Trophoblast cell (in vitro differentiated cells and primary cell): ENCODE results near the gene LRRC18.

Source experiments
- DNase-seq, 2 donors: peaks; one replicate each; pipeline ENCODE4 v3.0.0-alpha.2; 2016
- H2AFZ ChIP-seq: 2 replicates; pipeline ENCODE4 v1.6.1; 2013; ENCODE audit warnings: low read length, moderate library complexity, mild to moderate bottlenecking; ENCODE audit not compliant: insufficient read depth, poor library complexity
- H2AK5ac ChIP-seq: 2 replicates; pipeline ENCODE4 v1.6.1; 2013; ENCODE audit warnings: mild to moderate bottlenecking, low read length
- H2BK120ac ChIP-seq: 2 replicates; pipeline ENCODE4 v1.6.1; 2013; ENCODE audit warnings: low read length, mild to moderate bottlenecking, moderate library complexity; ENCODE audit not compliant: insufficient read depth, poor library complexity
- H2BK12ac ChIP-seq: 2 replicates; pipeline ENCODE4 v1.6.1; 2013; ENCODE audit warnings: mild to moderate bottlenecking, low read length, moderate library complexity
- H2BK5ac ChIP-seq: 2 replicates; pipeline ENCODE4 v1.6.1; 2013; ENCODE audit warnings: low read length, low read depth, moderate library complexity, mild to moderate bottlenecking; ENCODE audit not compliant: poor library complexity
- H3K14ac ChIP-seq: 2 replicates; pipeline ENCODE4 v1.6.1; 2013; ENCODE audit warnings: mild to moderate bottlenecking, low read length
- H3K18ac ChIP-seq: 2 replicates; pipeline ENCODE4 v1.6.1; 2013; ENCODE audit warnings: mild to moderate bottlenecking, low read length
- H3K23ac ChIP-seq: 2 replicates; pipeline ENCODE4 v1.6.1; 2013; ENCODE audit warnings: low read length
- H3K27ac ChIP-seq: 2 replicates; pipeline ENCODE4 v1.5.1; 2013; ENCODE audit warnings: low read depth, mild to moderate bottlenecking, inconsistent platforms, low read length, moderate library complexity
- H3K27me3 ChIP-seq: 2 replicates; pipeline ENCODE4 v1.6.1; 2013; ENCODE audit warnings: inconsistent platforms, mild to moderate bottlenecking, low read length, moderate library complexity; ENCODE audit not compliant: insufficient read depth
- H3K36me3 ChIP-seq, 2 experiments: 1 replicate in 1 of 2; 2 replicates in 1 of 2; pipeline ENCODE4 v1.6.1; 2013; ENCODE audit warnings: low read length in 2 of 2, mild to moderate bottlenecking in 2 of 2, moderate library complexity in 1 of 2; ENCODE audit not compliant: insufficient read depth in 2 of 2, control insufficient read depth in 1 of 2
- H3K4ac ChIP-seq: 2 replicates; pipeline ENCODE4 v1.6.1; 2013; ENCODE audit warnings: low read depth, mild to moderate bottlenecking, low read length, moderate library complexity
- H3K4me1 ChIP-seq, 2 experiments: 1 replicate in 1 of 2; 2 replicates in 1 of 2; pipeline ENCODE4 v1.6.1; 2013; ENCODE audit warnings: low read length in 2 of 2, mild to moderate bottlenecking in 2 of 2, moderate library complexity in 1 of 2; ENCODE audit not compliant: insufficient read depth in 2 of 2, control insufficient read depth in 1 of 2
- H3K4me2 ChIP-seq: 2 replicates; pipeline ENCODE4 v1.6.1; 2013; ENCODE audit warnings: inconsistent platforms, mild to moderate bottlenecking, low read length, moderate library complexity
- H3K4me3 ChIP-seq: 2 replicates; pipeline ENCODE4 v1.5.1; 2013; ENCODE audit warnings: mild to moderate bottlenecking, low read depth, low read length, inconsistent platforms
- H3K79me1 ChIP-seq: one replicate; pipeline ENCODE4 v1.6.1; 2013; ENCODE audit warnings: low read length
- H3K79me2 ChIP-seq: 2 replicates; pipeline ENCODE4 v1.6.1; 2013; ENCODE audit warnings: low read length, mild to moderate bottlenecking; ENCODE audit not compliant: control insufficient read depth, insufficient read depth, poor library complexity
- H3K9ac ChIP-seq: 2 replicates; pipeline ENCODE4 v1.6.1; 2013; ENCODE audit warnings: mild to moderate bottlenecking, low read length
- H3K9me3 ChIP-seq: 2 replicates; pipeline ENCODE4 v1.6.1; 2013; ENCODE audit warnings: low read depth, mild to moderate bottlenecking, control low read depth, inconsistent platforms, low read length; ENCODE audit not compliant: insufficient read depth
- H4K12ac ChIP-seq: 2 replicates; pipeline ENCODE4 v1.6.1; 2013; ENCODE audit warnings: low read depth, mild to moderate bottlenecking, low read length, moderate library complexity
- H4K8ac ChIP-seq: 2 replicates; pipeline ENCODE4 v1.6.1; 2013; ENCODE audit warnings: low read depth, mild to moderate bottlenecking, low read length, moderate library complexity
- H4K91ac ChIP-seq: one replicate; pipeline ENCODE4 v1.6.1; 2013; ENCODE audit warnings: low read depth, mild to moderate bottlenecking, low read length, moderate library complexity
- WGBS: extraction: QIAGEN DNeasy Blood & Tissue Kit; methylation state at CpG from one replicate; pipeline ENCODE4 v1.1.7; 2013; ENCODE audit warnings: missing lambda C conversion rate; ENCODE audit not compliant: insufficient read length, insufficient coverage; ENCODE audit errors: extremely low coverage; 5-methylcytosine and 5-hydroxymethylcytosine counted together

The LRRC18 gene

DNA sequence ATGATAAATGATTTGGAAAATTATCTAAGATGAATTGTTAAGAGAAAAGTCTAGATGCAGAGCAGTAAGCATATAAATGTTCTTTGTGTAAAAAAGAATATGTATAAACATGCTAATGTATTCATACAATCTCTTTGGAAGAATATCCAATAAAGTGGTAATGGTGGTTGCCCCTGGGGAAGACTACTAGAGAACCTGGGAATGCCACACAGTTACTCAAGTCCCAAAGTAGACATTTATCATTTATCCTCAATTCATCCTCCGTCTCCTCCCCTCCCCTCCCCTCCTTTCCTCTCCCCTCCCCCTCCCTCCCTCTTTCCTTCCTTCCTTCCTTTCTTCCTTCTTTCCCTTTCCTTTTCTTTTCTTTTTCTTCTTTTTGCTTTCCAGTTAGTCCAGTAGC is 51.7 kb downstream of the LRRC18 start:
- H4K8ac ChIP-seq = no peak overlapping the region
- H3K27ac ChIP-seq = no peak overlapping the region
- 100% methylated on average over 1 of the region's 1 CpG for WGBS
- H2AK5ac ChIP-seq = no peak overlapping the region
- H3K4me3 ChIP-seq = no peak overlapping the region
- H3K36me3 ChIP-seq = no peaks in the 10 kb centered on the region
- no peak overlapping the region for H2BK5ac ChIP-seq
- no peak overlapping the region for H2BK12ac ChIP-seq
- H4K91ac ChIP-seq = no peak overlapping the region
- H3K14ac ChIP-seq = no peak overlapping the region
- no peak overlapping the region for H3K23ac ChIP-seq
- no peak overlapping the region for H2BK120ac ChIP-seq
- no peaks in the 10 kb centered on the region for H3K79me1 ChIP-seq
- no peak for DNase-seq
- no peak overlapping the region for H2AFZ ChIP-seq
- H3K79me2 ChIP-seq = no peaks in the 10 kb centered on the region
- H4K12ac ChIP-seq = no peak overlapping the region
- H3K4me2 ChIP-seq = no peak overlapping the region
- H3K4me1 ChIP-seq = no peaks in the 10 kb centered on the region
- H3K18ac ChIP-seq = no peak overlapping the region
- no peaks in the 10 kb centered on the region for H3K27me3 ChIP-seq
- no peak overlapping the region for H3K4ac ChIP-seq
- peaks cover 4% of the 10 kb centered on the region for H3K9me3 ChIP-seq
- H3K9ac ChIP-seq = no peak overlapping the region

DNA sequence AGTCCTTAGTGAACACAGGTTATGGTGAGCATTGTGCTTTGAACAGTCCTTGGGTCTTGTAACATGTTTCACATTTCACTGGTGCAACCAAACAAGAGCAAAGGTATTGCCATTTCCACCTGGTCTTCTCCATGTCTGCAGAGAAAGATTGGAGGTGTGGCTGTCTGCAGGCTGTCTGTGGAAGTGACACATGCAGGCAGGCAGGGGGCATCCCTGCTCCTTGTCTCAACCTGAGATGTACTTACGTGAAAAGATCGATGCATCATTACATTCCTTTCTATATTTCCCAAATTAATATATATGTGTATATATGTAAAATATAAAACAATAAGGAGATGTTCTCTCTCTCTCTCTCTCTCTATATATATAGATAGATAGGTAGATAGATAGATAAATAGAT is 54.3 kb downstream of the LRRC18 start:
- no peak overlapping the region for H3K4me3 ChIP-seq
- no peak overlapping the region for H4K12ac ChIP-seq
- no peak overlapping the region for H4K8ac ChIP-seq
- no peak overlapping the region for H2BK5ac ChIP-seq
- no peak overlapping the region for H2AK5ac ChIP-seq
- peaks cover 2% of the 10 kb centered on the region for H3K9me3 ChIP-seq
- H3K79me1 ChIP-seq = no peaks in the 10 kb centered on the region
- H3K9ac ChIP-seq = no peak overlapping the region
- DNase-seq = no peak
- H3K4me1 ChIP-seq = no peaks in the 10 kb centered on the region
- no peaks in the 10 kb centered on the region for H3K36me3 ChIP-seq
- H3K27me3 ChIP-seq = no peaks in the 10 kb centered on the region
- no peaks in the 10 kb centered on the region for H3K79me2 ChIP-seq
- no peak overlapping the region for H3K23ac ChIP-seq
- no peak overlapping the region for H3K27ac ChIP-seq
- no peak overlapping the region for H3K4ac ChIP-seq
- H3K14ac ChIP-seq = no peak overlapping the region
- H2BK120ac ChIP-seq = no peak overlapping the region
- H3K18ac ChIP-seq = no peak overlapping the region
- H2BK12ac ChIP-seq = no peak overlapping the region
- H3K4me2 ChIP-seq = no peak overlapping the region
- H4K91ac ChIP-seq = no peak overlapping the region
- no CpG with 5 or more reads among the region's 2 CpGs for WGBS
- no peak overlapping the region for H2AFZ ChIP-seq

DNA sequence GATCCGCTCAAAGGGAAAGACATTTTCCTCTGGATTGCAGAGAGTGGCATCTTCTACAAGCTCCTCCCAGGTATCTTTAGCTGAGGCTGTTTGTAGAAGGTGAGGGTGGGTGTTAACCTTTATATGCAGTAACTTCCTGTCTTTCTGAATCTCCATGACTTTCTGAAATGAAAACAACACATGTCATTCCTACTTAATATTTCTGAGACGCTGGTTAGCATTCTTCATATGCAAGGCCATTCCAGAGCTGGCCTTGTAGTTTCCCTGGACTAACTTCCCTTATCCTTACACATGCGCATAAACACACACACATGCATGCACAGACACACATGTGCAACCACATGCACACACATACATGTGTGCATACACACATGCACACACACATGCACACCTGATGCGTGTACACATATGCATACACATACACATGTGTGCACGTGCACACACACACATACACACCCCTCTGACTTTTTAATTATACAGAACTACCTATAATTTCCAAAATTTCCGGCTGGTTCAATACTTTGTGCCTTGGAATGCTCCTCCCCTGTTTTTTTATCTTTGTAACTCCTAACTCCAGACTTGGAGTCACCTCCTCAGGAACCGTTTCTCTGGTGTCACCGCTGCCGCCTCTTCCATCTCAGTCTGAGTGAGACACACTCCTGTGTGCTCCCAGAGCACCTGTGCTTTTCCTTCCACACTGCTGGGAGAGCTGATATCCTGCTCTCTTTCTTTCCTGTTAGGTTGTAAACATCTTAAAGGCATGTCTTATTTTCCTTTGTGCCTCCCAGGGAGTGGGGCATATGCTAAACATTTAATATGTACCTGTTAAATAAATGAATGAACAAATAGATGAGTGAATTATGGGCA is 55.2 kb downstream of the LRRC18 start:
- no peak overlapping the region for H3K18ac ChIP-seq
- H2AFZ ChIP-seq = no peak overlapping the region
- H4K12ac ChIP-seq = no peak overlapping the region
- H4K8ac ChIP-seq = no peak overlapping the region
- DNase-seq = peak in 1 of 2 donors; percentile 2
- no peak overlapping the region for H3K27ac ChIP-seq
- H3K36me3 ChIP-seq = no peaks in the 10 kb centered on the region
- H3K27me3 ChIP-seq = no peaks in the 10 kb centered on the region
- no peak overlapping the region for H3K23ac ChIP-seq
- H2BK5ac ChIP-seq = no peak overlapping the region
- no peaks in the 10 kb centered on the region for H3K9me3 ChIP-seq
- H3K14ac ChIP-seq = no peak overlapping the region
- H3K9ac ChIP-seq = no peak overlapping the region
- no CpG with 5 or more reads among the region's 9 CpGs for WGBS
- H2AK5ac ChIP-seq = no peak overlapping the region
- H3K4ac ChIP-seq = no peak overlapping the region
- no peak overlapping the region for H3K4me3 ChIP-seq
- no peak overlapping the region for H3K4me2 ChIP-seq
- no peak overlapping the region for H4K91ac ChIP-seq
- H2BK120ac ChIP-seq = no peak overlapping the region
- H2BK12ac ChIP-seq = no peak overlapping the region
- H3K79me1 ChIP-seq = no peaks in the 10 kb centered on the region
- H3K4me1 ChIP-seq = no peaks in the 10 kb centered on the region
- H3K79me2 ChIP-seq = no peaks in the 10 kb centered on the region

DNA sequence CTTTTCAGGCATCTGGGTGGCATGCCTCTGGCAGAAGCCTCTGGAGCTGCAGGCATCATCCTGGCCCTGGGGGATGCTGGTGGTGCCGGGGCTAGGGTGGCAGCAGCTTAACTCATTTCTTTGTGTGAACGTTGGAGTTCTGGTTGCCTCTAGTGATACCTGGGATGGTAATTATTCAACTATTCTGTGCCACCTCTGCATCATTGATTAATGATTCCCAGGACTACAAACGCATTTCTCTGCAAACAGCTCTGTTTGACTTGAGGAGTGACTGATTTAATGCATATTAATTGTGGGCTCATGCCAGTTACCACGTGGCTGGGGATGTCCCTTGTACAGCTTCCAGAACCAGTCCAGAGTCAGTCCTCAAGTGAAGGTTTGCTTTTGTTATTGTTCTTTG is 55.9 kb downstream of the LRRC18 start:
- DNase-seq = no peak
- Histone ChIP-seq H3K27ac (no peak overlapping the region), H2AFZ (no peak overlapping the region), H4K91ac (no peak overlapping the region), H3K9me3 (no peaks in the 10 kb centered on the region), H2BK5ac (no peak overlapping the region), H3K4ac (no peak overlapping the region), H2BK12ac (no peak overlapping the region), H4K8ac (no peak overlapping the region), H3K36me3 (no peaks in the 10 kb centered on the region), H3K79me1 (no peaks in the 10 kb centered on the region), H3K23ac (no peak overlapping the region), H3K4me2 (no peak overlapping the region), H3K18ac (no peak overlapping the region), H2AK5ac (no peak overlapping the region), H3K14ac (no peak overlapping the region), H3K4me1 (no peaks in the 10 kb centered on the region), H3K9ac (no peak overlapping the region), H3K79me2 (no peaks in the 10 kb centered on the region), H4K12ac (no peak overlapping the region), H2BK120ac (no peak overlapping the region), H3K27me3 (no peaks in the 10 kb centered on the region), H3K4me3 (no peak overlapping the region)
- no CpG with 5 or more reads among the region's 4 CpGs for WGBS
